HepG2 (cell line): ENCODE data around the gene ARRDC3. TPM values are rescaled to one million over a fixed set of nuclear protein-coding genes. Genes with fewer than 3 reads are reported as not detected.

Experiments
- ETV5 ChIP-seq: IDR thresholded peaks from 2 replicates; pipeline ENCODE4 v1.6.1; 2018; ENCODE audit warnings: missing biosample characterization, missing genetic modification reagents, inconsistent platforms, borderline replicate concordance
- GABPB1 ChIP-seq: IDR thresholded peaks from 2 replicates; pipeline ENCODE4 v1.6.1; 2016; ENCODE audit warnings: mild to moderate bottlenecking, missing genetic modification reagents, moderate library complexity, missing compliant biosample characterization
- HNRNPLL ChIP-seq: fragments of 200-400 bp; formaldehyde crosslinking; IDR thresholded peaks from 2 replicates; pipeline ENCODE4 v1.6.1; 2017; ENCODE audit warnings: mild to moderate bottlenecking, low read depth, low read length; ENCODE audit not compliant: poor library complexity, severe bottlenecking
- KDM5B ChIP-seq: sonication (generic); formaldehyde crosslinking; IDR thresholded peaks from 2 replicates; pipeline ENCODE4 v1.4.0; 2020; ENCODE audit warnings: missing genetic modification reagents, mild to moderate bottlenecking, borderline replicate concordance
- PHF8 ChIP-seq: sonication (generic); formaldehyde crosslinking; IDR thresholded peaks from 2 replicates; pipeline ENCODE4 v1.5.0; 2020; ENCODE audit warnings: missing genetic modification reagents
- PITX1 ChIP-seq: sonication (generic); formaldehyde crosslinking; IDR thresholded peaks from 2 replicates; pipeline ENCODE4 v1.5.1; 2020; ENCODE audit warnings: mild to moderate bottlenecking, missing genetic modification reagents
- RBFOX2 ChIP-seq: fragments of 200-400 bp; formaldehyde crosslinking; IDR thresholded peaks from 2 replicates; pipeline ENCODE4 v1.6.1; 2017; ENCODE audit warnings: low read depth, mild to moderate bottlenecking, low read length
- RBM39 ChIP-seq: fragments of 200-400 bp; formaldehyde crosslinking; IDR thresholded peaks from one replicate; pipeline ENCODE4 v1.6.1; 2018; ENCODE audit warnings: antibody characterized with exemption, mild to moderate bottlenecking, low read depth, low read length; ENCODE audit not compliant: poor library complexity, severe bottlenecking
- RFX1 ChIP-seq: fragments of 450-650 bp; IDR thresholded peaks from 2 replicates; pipeline ENCODE4 v1.6.1; 2017
- RFX3 ChIP-seq: IDR thresholded peaks from 2 replicates; pipeline ENCODE4 v1.6.1; 2016; ENCODE audit warnings: missing biosample characterization, missing genetic modification reagents
- RFX5 ChIP-seq: IDR thresholded peaks from 2 replicates; pipeline ENCODE4 v1.6.1; 2011; ENCODE audit warnings: low read depth, low read length, improper control_type of control experiment
- ZNF350 ChIP-seq: sonication (generic); formaldehyde crosslinking; IDR thresholded peaks from 2 replicates; pipeline ENCODE4 v1.4.0; 2020; ENCODE audit warnings: mild to moderate bottlenecking, low read depth, missing genetic modification reagents, borderline replicate concordance
- ZNF552 ChIP-seq: sonication (generic); formaldehyde crosslinking; IDR thresholded peaks from 2 replicates; pipeline ENCODE4 v1.9.0; 2022; ENCODE audit warnings: missing genetic modification reagents, mild to moderate bottlenecking, borderline replicate concordance
- ZSCAN21 ChIP-seq: sonication (generic); formaldehyde crosslinking; IDR thresholded peaks from 2 replicates; pipeline ENCODE4 v1.8.0; 2022; ENCODE audit warnings: mild to moderate bottlenecking, missing genetic modification reagents, moderate library complexity, borderline replicate concordance
- polyA plus RNA-seq, 8 experiments: library from polyadenylated mRNA; depleted of rRNA in 3 of 8; stranded (reverse) in 7 of 8; unstranded in 1 of 8; fragments of >200 nt; fragmentation: Illumina TruSeq in 4 of 8; extraction: Trizol in 4 of 8; gene quantifications; 2 replicates each; pipeline versions ENCODE4 v1.2.1 to v1.2.3, GENCODE V29; 2011 to 2016; ENCODE audit warnings: low read depth in 4 of 8, missing spikeins in 1 of 8, mixed read lengths in 1 of 8; ENCODE audit not compliant: insufficient read depth in 1 of 8
- total RNA-seq, 5 experiments: library from RNA; depleted of rRNA; stranded (reverse); fragments of >200 nt; fragmentation: Illumina TruSeq; extraction: Trizol; gene quantifications; 2 replicates each; pipeline ENCODE4 v1.2.3, GENCODE V29; 2016; ENCODE audit warnings: low read depth in 1 of 5
- TF ChIP-seq, protein P1 (sequence below): sonication (generic); formaldehyde crosslinking; IDR thresholded peaks from 2 replicates; pipeline ENCODE4 v1.5.1; 2020; ENCODE audit warnings: missing genetic modification reagents, mild to moderate bottlenecking, borderline replicate concordance
- TF ChIP-seq, protein P2 (sequence below): sonication (generic); formaldehyde crosslinking; IDR thresholded peaks from 2 replicates; pipeline ENCODE4 v1.5.1; 2020; ENCODE audit warnings: mild to moderate bottlenecking, missing genetic modification reagents, borderline replicate concordance
- TF ChIP-seq, protein P3 (sequence below), 2 experiments: fragments of 450-650 bp in 1 of 2; sonication (generic) in 1 of 2; formaldehyde crosslinking; IDR thresholded peaks; 2 replicates each; pipeline versions ENCODE4 v1.5.0 to v1.8.0; 2020 to 2022; ENCODE audit warnings: mild to moderate bottlenecking in 1 of 2, missing genetic modification reagents in 1 of 2
- TF ChIP-seq, protein P4 (sequence below): sonication (generic); formaldehyde crosslinking; IDR thresholded peaks from 2 replicates; pipeline ENCODE4 v1.8.0; 2022; ENCODE audit warnings: missing genetic modification reagents, mild to moderate bottlenecking, moderate library complexity, borderline replicate concordance
- TF ChIP-seq, protein P5 (sequence below): sonication (generic); formaldehyde crosslinking; IDR thresholded peaks from 2 replicates; pipeline ENCODE4 v1.4.0; 2020; ENCODE audit warnings: missing genetic modification reagents, mild to moderate bottlenecking, borderline replicate concordance
- TF ChIP-seq, protein P6 (sequence below): sonication (generic); formaldehyde crosslinking; IDR thresholded peaks from 2 replicates; pipeline ENCODE4 v1.8.0; 2022; ENCODE audit warnings: mild to moderate bottlenecking, missing genetic modification reagents, moderate library complexity

ARRDC3 gene
- total and polyA plus RNA-seq, 2 of the 13 experiments (the other 11 are each of a cell fraction or from before 2014, with no cell fraction given) = 3.4 to 24.4 TPM

DNA sequence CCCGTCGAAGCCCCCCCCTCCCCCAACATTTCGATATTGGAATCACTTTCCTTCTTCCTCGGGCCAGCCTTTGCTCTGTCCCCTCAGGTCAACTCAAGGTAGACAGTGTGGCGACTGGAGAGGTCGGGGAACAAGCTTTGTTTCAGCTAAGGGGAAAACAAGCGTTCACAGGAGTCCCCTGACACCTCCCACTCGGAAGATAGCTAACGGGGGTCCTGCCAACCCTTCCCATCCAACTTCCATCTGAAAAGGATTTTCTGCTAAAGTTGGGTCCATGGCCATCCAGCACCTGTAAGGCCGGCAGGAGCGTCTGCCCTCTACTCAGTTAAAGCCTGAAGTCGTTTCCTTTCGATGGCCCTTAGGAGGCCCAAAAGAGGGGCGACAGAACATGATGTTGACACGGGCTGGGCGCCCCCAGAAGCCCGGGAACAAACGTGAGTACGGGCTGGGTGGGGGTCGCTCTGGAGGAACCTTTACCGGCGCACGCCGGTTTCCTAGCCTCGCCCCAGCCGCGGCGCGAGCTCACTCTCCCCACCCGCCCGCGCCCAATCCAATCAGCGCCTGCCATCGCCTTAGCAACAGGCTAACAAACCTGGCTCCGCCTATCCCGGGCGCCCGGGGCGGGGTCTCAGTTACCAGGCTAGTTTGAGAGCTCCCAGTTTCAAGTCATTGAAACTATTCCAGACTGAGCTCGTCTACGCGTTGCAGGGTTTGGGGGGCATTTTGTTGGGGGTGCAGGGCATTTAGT, 2.5 kb downstream of the ARRDC3 start (continued):
- TF ChIP-seq, protein P1, sequence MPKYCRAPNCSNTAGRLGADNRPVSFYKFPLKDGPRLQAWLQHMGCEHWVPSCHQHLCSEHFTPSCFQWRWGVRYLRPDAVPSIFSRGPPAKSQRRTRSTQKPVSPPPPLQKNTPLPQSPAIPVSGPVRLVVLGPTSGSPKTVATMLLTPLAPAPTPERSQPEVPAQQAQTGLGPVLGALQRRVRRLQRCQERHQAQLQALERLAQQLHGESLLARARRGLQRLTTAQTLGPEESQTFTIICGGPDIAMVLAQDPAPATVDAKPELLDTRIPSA = no peak
- TF ChIP-seq ZSCAN21 (0 out of 2 replicates have a peak, but pooled peaks have one; percentile 21), RBM39 (no peak), KDM5B (CRISPR knock-in tag) (peak; percentile 43; the same call in 1 of the 2 replicates), ZNF350 (CRISPR knock-in tag) (peak; percentile 50; the same call in 1 of the 2 replicates), HNRNPLL (peak; percentile 57), RFX5 (peak; percentile 97), RFX1 (peak; percentile 75), ZNF552 (CRISPR knock-in tag) (0 out of 2 replicates have a peak, but pooled peaks have one; percentile 24), RBFOX2 (peak; percentile 50; the same call in 1 of the 2 replicates), PHF8 (CRISPR knock-in tag) (peak; percentile 59), RFX3 (CRISPR knock-in tag) (peak; percentile 66), GABPB1 (peak; percentile 20; the same call in 1 of the 2 replicates), PITX1 (0 out of 2 replicates have a peak, but pooled peaks have one; percentile 23), ETV5 (no peak)
- TF ChIP-seq, protein P2, sequence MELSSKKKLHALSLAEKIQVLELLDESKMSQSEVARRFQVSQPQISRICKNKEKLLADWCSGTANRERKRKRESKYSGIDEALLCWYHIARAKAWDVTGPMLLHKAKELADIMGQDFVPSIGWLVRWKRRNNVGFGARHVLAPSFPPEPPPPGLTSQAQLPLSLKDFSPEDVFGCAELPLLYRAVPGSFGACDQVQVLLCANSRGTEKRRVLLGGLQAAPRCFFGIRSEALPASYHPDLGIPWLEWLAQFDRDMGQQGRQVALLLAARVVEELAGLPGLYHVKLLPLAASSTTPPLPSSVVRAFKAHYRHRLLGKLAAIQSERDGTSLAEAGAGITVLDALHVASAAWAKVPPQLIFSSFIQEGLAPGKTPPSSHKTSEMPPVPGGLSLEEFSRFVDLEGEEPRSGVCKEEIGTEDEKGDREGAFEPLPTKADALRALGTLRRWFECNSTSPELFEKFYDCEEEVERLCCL (CRISPR knock-in tag) = no peak
- TF ChIP-seq, protein P3, sequence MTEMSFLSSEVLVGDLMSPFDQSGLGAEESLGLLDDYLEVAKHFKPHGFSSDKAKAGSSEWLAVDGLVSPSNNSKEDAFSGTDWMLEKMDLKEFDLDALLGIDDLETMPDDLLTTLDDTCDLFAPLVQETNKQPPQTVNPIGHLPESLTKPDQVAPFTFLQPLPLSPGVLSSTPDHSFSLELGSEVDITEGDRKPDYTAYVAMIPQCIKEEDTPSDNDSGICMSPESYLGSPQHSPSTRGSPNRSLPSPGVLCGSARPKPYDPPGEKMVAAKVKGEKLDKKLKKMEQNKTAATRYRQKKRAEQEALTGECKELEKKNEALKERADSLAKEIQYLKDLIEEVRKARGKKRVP (CRISPR knock-in tag; IDR thresholded peaks at IDR 0.05) = 0 out of 4 replicates have a peak, but pooled peaks of 1 of the 2 experiments have one; percentile 11
- TF ChIP-seq, protein P4, sequence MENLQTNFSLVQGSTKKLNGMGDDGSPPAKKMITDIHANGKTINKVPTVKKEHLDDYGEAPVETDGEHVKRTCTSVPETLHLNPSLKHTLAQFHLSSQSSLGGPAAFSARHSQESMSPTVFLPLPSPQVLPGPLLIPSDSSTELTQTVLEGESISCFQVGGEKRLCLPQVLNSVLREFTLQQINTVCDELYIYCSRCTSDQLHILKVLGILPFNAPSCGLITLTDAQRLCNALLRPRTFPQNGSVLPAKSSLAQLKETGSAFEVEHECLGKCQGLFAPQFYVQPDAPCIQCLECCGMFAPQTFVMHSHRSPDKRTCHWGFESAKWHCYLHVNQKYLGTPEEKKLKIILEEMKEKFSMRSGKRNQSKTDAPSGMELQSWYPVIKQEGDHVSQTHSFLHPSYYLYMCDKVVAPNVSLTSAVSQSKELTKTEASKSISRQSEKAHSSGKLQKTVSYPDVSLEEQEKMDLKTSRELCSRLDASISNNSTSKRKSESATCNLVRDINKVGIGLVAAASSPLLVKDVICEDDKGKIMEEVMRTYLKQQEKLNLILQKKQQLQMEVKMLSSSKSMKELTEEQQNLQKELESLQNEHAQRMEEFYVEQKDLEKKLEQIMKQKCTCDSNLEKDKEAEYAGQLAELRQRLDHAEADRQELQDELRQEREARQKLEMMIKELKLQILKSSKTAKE (CRISPR knock-in tag) = no peak
- TF ChIP-seq, protein P5, sequence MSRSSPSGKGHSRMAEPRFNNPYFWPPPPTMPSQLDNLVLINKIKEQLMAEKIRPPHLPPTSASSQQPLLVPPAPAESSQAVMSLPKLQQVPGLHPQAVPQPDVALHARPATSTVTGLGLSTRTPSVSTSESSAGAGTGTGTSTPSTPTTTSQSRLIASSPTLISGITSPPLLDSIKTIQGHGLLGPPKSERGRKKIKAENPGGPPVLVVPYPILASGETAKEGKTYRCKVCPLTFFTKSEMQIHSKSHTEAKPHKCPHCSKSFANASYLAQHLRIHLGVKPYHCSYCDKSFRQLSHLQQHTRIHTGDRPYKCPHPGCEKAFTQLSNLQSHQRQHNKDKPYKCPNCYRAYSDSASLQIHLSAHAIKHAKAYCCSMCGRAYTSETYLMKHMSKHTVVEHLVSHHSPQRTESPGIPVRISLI (CRISPR knock-in tag) = no peak
- TF ChIP-seq, protein P6, sequence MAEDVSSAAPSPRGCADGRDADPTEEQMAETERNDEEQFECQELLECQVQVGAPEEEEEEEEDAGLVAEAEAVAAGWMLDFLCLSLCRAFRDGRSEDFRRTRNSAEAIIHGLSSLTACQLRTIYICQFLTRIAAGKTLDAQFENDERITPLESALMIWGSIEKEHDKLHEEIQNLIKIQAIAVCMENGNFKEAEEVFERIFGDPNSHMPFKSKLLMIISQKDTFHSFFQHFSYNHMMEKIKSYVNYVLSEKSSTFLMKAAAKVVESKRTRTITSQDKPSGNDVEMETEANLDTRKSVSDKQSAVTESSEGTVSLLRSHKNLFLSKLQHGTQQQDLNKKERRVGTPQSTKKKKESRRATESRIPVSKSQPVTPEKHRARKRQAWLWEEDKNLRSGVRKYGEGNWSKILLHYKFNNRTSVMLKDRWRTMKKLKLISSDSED (CRISPR knock-in tag) = no peak
